AG04449 (cell line): ENCODE results near the gene LCA5.

ENCODE experiments used
- CTCF ChIA-PET: fragments of 350-600 bp; formaldehyde crosslinking; extraction: SDS; loops from one replicate; lab custom pipeline; 2021; ENCODE audit warnings: antibody characterized with exemption; lab: Yijun Ruan, JAX
- POLR2A ChIA-PET: fragments of 400-600, 350-600 bp; formaldehyde crosslinking; extraction: SDS; loops from one replicate; lab custom pipeline; 2020; ENCODE audit warnings: antibody characterized with exemption, inconsistent platforms; lab: Yijun Ruan, JAX
- DNase-seq: peaks from one replicate; pipeline ENCODE4 v3.0.0-alpha.2; 2010; ENCODE audit warnings: low read depth, low spot score
- H3K4me3 ChIP-seq: 2 replicates; pipeline ENCODE4 v1.5.1; 2011; ENCODE audit warnings: low read depth, mild to moderate bottlenecking, control low read depth, low read length
- CTCF ChIP-seq: IDR thresholded peaks from one replicate; pipeline ENCODE4 v1.5.1; 2011; ENCODE audit warnings: mild to moderate bottlenecking, moderate library complexity, low read length, control low read depth, inconsistent platforms; ENCODE audit not compliant: insufficient read depth; ENCODE audit errors: missing control alignments

The LCA5 gene

GRCh38 chr6:79557673-79558467 lies 20.6 kb upstream of the LCA5 start:
- CTCF ChIA-PET = interaction anchor here (1.0 to 1.6 kb wide), 3 partner anchors 12 to 13 kb away, joined by 3 to 8 read pairs (median 4); no protein-coding TSS in a partner anchor
- POLR2A ChIA-PET = no interaction called here
- H3K4me3 ChIP-seq = no peak overlapping the region
- TF ChIP-seq CTCF = no peak
- no peak for DNase-seq

- CTCF ChIA-PET = interaction anchor here (1.0 to 2.1 kb wide), 3 partner anchors 9 to 16 kb away, joined by 4 to 12 read pairs (median 6); no protein-coding TSS in a partner anchor
- H3K4me3 ChIP-seq = no peak overlapping the region
- TF ChIP-seq CTCF = no peak
- DNase-seq = no peak
- POLR2A ChIA-PET = no interaction called here
These were observed 17.1 kb upstream of the LCA5 start for GRCh38 chr6:79554305-79554704.

GRCh38 chr6:79551401-79551800 lies 14.2 kb upstream of the LCA5 start:
- DNase-seq = no peak
- no peak for TF ChIP-seq CTCF
- CTCF ChIA-PET = interaction anchor here (1.1 kb wide), 1 partner anchor 317 kb away, joined by 3 read pairs; no protein-coding TSS in a partner anchor
- H3K4me3 ChIP-seq = no peak overlapping the region
- POLR2A ChIA-PET = no interaction called here

- CTCF ChIA-PET = no interaction called here
- no peak for DNase-seq
- TF ChIP-seq CTCF = no peak
- H3K4me3 ChIP-seq = no peak overlapping the region
- POLR2A ChIA-PET = no interaction called here
These were observed 11.1 kb upstream of the LCA5 start for GRCh38 chr6:79548304-79548703.

- CTCF ChIA-PET = interaction anchor here (1.4 to 2.5 kb wide), 4 partner anchors 8 to 89 kb away, joined by 4 to 14 read pairs (median 10); partner anchors contain the start of gene LCA5
- DNase-seq = no peak
- H3K4me3 ChIP-seq = no peak overlapping the region
- no peak for TF ChIP-seq CTCF
- POLR2A ChIA-PET = no interaction called here
These were observed 9.0 kb upstream of the LCA5 start for GRCh38 chr6:79546186-79546585.

- peak; percentile 57 for TF ChIP-seq CTCF
- ChIA-PET POLR2A (interaction anchor here (0.8 kb wide), 1 partner anchor 468 kb away, joined by 3 read pairs; no protein-coding TSS in a partner anchor), CTCF (interaction anchor here (1.0 to 2.5 kb wide), 6 partner anchors 8 to 233 kb away, joined by 3 to 14 read pairs (median 6); partner anchors contain the start of gene LCA5)
- no peak overlapping the region for H3K4me3 ChIP-seq
- peak; percentile 90 for DNase-seq
These were observed 7.8 kb upstream of the LCA5 start for GRCh38 chr6:79544939-79545450.
